ENCODE measurements around the gene NIP7. TPM values are rescaled to one million over a fixed set of nuclear protein-coding genes. Genes with fewer than 3 reads are reported as not detected.

NIP7 gene
- total and polyA plus RNA-seq, 9 of the 15 experiments (the other 6 are each of a cell fraction or from before 2014, with no cell fraction given) = 28.9 to 85.5 (median 72.5) TPM

GRCh38 chr16:69330286-69331109 lies 9.1 kb upstream of the NIP7 start, which contains the start of gene PDF (continued):
- TF ChIP-seq FOXA3 (CRISPR knock-in tag; conservative IDR thresholded peaks at IDR 0.05 in 1 of 2, IDR thresholded peaks at IDR 0.05 in 1 of 2) (no peak), CBX3 (IDR thresholded peaks at IDR 0.05; ENCODE audit: borderline replicate concordance in 1 of 2, low read length in 2 of 2) (no peak; a peak in 1 of 3 replicates), LCOR (CRISPR knock-in tag; IDR thresholded peaks at IDR 0.05) (no peak), CXXC5 (CRISPR knock-in tag; IDR thresholded peaks at IDR 0.05) (peak; percentile 55), RB1 (IDR thresholded peaks at IDR 0.05; ENCODE audit: low read depth) (peak; percentile 88), TCF7 (IDR thresholded peaks at IDR 0.05; ENCODE audit: borderline replicate concordance) (no peak), ZNF764 (CRISPR knock-in tag; IDR thresholded peaks at IDR 0.05; ENCODE audit: low read depth) (no peak), HDAC6 (IDR thresholded peaks at IDR 0.05; ENCODE audit: low read depth, low read length) (no peak), CREBBP (IDR thresholded peaks at IDR 0.05; ENCODE audit: low read depth, low read length) (no peak), CLOCK (CRISPR knock-in tag; IDR thresholded peaks at IDR 0.05; ENCODE audit: borderline replicate concordance) (no peak), ZBTB12 (CRISPR knock-in tag; IDR thresholded peaks at IDR 0.05) (no peak), ZNF584 (CRISPR knock-in tag; IDR thresholded peaks at IDR 0.05; ENCODE audit: low read depth) (no peak), GTF3C2 (IDR thresholded peaks at IDR 0.05; ENCODE audit: borderline replicate concordance, extremely low read depth, insufficient read length) (no peak), SMAD4 (CRISPR knock-in tag; conservative IDR thresholded peaks at IDR 0.05) (peak; percentile 66; the same call in 1 of the 2 replicates), ZNF146 (CRISPR knock-in tag; IDR thresholded peaks at IDR 0.05; ENCODE audit: unreplicated experiment) (no peak), HDGF (IDR thresholded peaks at IDR 0.05) (no peak), CHD2 (IDR thresholded peaks at IDR 0.05; ENCODE audit: low read depth, low read length) (no peak), NRF1 (conservative IDR thresholded peaks at IDR 0.05 in 1 of 2, IDR thresholded peaks at IDR 0.05 in 1 of 2) (peak; percentile 71 to 75), POLR2A (conservative IDR thresholded peaks at IDR 0.05) (peak; percentile 92), ZBTB9 (CRISPR knock-in tag; IDR thresholded peaks at IDR 0.05) (0 out of 2 replicates have a peak, but pooled peaks have one; percentile 71)

All from K562 (cell line).